HCT116 (cell line): ENCODE data around the gene E4F1. TPM values are rescaled to one million over a fixed set of nuclear protein-coding genes. Genes with fewer than 3 reads are reported as not detected.

ENCODE experiments used
- ATAC-seq: fragments of 200-7000 bp; cut with Tn5 transposase; 2 replicates; pipeline ENCODE4 v1.9.1; 2020; ENCODE audit warnings: mild to moderate bottlenecking, moderate library complexity
- BruUV-seq: library from RNA; stranded (reverse); fragments of 400-500 nt; replicated peaks from 2 replicates; lab custom pipeline; 2021; lab: Mats Ljungman, UMichigan
- CTCF ChIA-PET: fragments of 300-600 bp; sonication (Branson Sonifier 250); formaldehyde crosslinking; loops from one replicate; lab custom pipeline; 2021; ENCODE audit warnings: antibody characterized with exemption; lab: Charles Lee
- POLR2A ChIA-PET: fragments of 300-600, 350-600 bp; sonication (Branson Sonifier 250); formaldehyde crosslinking; loops from one replicate; lab custom pipeline; 2021; ENCODE audit warnings: antibody characterized with exemption; lab: Charles Lee
- RAD21 ChIA-PET, 2 experiments: fragments of 300-600 bp; sonication (Branson Sonifier 250); formaldehyde crosslinking; loops; one replicate each; lab custom pipeline; 2023; ENCODE audit warnings: low total read pairs in 2 of 2; ENCODE audit not compliant: uncharacterized antibody in 2 of 2, unreplicated experiment in 2 of 2, low non-redundant PET in 1 of 2; lab: Charles Lee
- DNase-seq: peaks from one replicate; pipeline ENCODE4 v3.0.0-alpha.2; 2010; ENCODE audit warnings: low read depth, low spot score
- H2AFZ ChIP-seq: fragments of 200-600 bp; shearing (Covaris generic), sonication (generic); 2 replicates; pipeline ENCODE4 v1.6.1; 2017; ENCODE audit warnings: low read depth, mixed run types, mixed read lengths, antibody characterized with exemption, low read length; ENCODE audit not compliant: poor library complexity, severe bottlenecking
- H3K27ac ChIP-seq: 2 replicates; pipeline ENCODE4 v1.5.1; 2012; ENCODE audit warnings: low read depth, low read length
- H3K27me3 ChIP-seq: fragments of 200-600 bp; sonication (generic); 2 replicates; pipeline ENCODE4 v1.6.1; 2016; ENCODE audit warnings: mixed run types, low read length, mixed read lengths; ENCODE audit not compliant: insufficient read depth
- H3K36me3 ChIP-seq, 2 experiments: fragments of 200-500 bp in 1 of 2; fragments of 200-600 bp in 1 of 2; sonication (Bioruptor generic) in 1 of 2; sonication (generic) in 1 of 2; 2 replicates each; pipeline versions ENCODE4 v1.5.1 to v1.6.1; 2014 to 2016; ENCODE audit warnings: low read length in 2 of 2, inconsistent platforms in 1 of 2, mixed read lengths in 1 of 2, mixed run types in 1 of 2; ENCODE audit not compliant: insufficient read depth in 2 of 2, control insufficient read depth in 1 of 2
- H3K4me1 ChIP-seq, 2 experiments: fragments of 200-600 bp in 1 of 2; sonication (generic) in 1 of 2; 2 replicates each; pipeline versions ENCODE4 v1.5.1 to v1.6.1; 2012 to 2017; ENCODE audit warnings: low read length in 2 of 2, inconsistent platforms in 1 of 2, mild to moderate bottlenecking in 1 of 2, mixed read lengths in 1 of 2, mixed run types in 1 of 2, moderate library complexity in 1 of 2; ENCODE audit not compliant: insufficient read depth in 2 of 2, control insufficient read depth in 1 of 2
- H3K4me2 ChIP-seq: fragments of 200-600 bp; sonication (generic); 2 replicates; pipeline ENCODE4 v1.6.1; 2017; ENCODE audit warnings: mixed run types, low read length, mixed read lengths
- H3K4me3 ChIP-seq, 2 experiments: fragments of 200-600 bp in 1 of 2; sonication (generic) in 1 of 2; replicated peaks in 1 of 2; 2 replicates each; pipeline ENCODE4 v1.5.1; 2011 to 2016; ENCODE audit warnings: low read length in 2 of 2, control low read depth in 1 of 2, low read depth in 1 of 2, mild to moderate bottlenecking in 1 of 2, mixed read lengths in 1 of 2, mixed run types in 1 of 2
- H3K79me2 ChIP-seq: fragments of 200-600 bp; sonication (generic); 2 replicates; pipeline ENCODE4 v1.6.1; 2017; ENCODE audit warnings: mild to moderate bottlenecking, mixed run types, low read length, moderate library complexity, mixed read lengths; ENCODE audit not compliant: insufficient read depth
- H3K9ac ChIP-seq: fragments of 200-600 bp; sonication (generic); 2 replicates; pipeline ENCODE4 v1.6.1; 2016; ENCODE audit warnings: low read length, mixed read lengths
- H3K9me2 ChIP-seq: fragments of 200-600 bp; sonication (generic), shearing (Covaris generic); 2 replicates; pipeline ENCODE4 v1.6.1; 2017; ENCODE audit warnings: mixed run types, mild to moderate bottlenecking, moderate library complexity; ENCODE audit not compliant: insufficient read depth
- H3K9me3 ChIP-seq, 2 experiments: fragments of 200-500 bp in 1 of 2; fragments of 200-600 bp in 1 of 2; sonication (Bioruptor generic) in 1 of 2; sonication (generic) in 1 of 2; 2 replicates each; pipeline ENCODE4 v1.6.1; 2014 to 2017; ENCODE audit warnings: low read length in 2 of 2, mixed read lengths in 2 of 2, inconsistent platforms in 1 of 2, low read depth in 1 of 2, mild to moderate bottlenecking in 1 of 2, mixed run types in 1 of 2, moderate library complexity in 1 of 2; ENCODE audit not compliant: control insufficient read depth in 1 of 2, insufficient read depth in 1 of 2
- H4K20me1 ChIP-seq: fragments of 200-600 bp; sonication (generic), shearing (Covaris generic); 2 replicates; pipeline ENCODE4 v1.6.1; 2017; ENCODE audit warnings: mixed run types, mild to moderate bottlenecking, moderate library complexity; ENCODE audit not compliant: insufficient read depth
- CBX3 ChIP-seq: IDR thresholded peaks from 2 replicates; pipeline ENCODE4 v1.6.1; 2012; ENCODE audit warnings: low read depth
- CEBPB ChIP-seq: IDR thresholded peaks from 2 replicates; pipeline ENCODE4 v1.6.1; 2012; ENCODE audit warnings: low read depth
- EZH2phosphoT487 ChIP-seq: fragments of 200-600 bp; IDR thresholded peaks from 2 replicates; pipeline ENCODE4 v1.6.1; 2018; ENCODE audit warnings: antibody characterized with exemption, borderline replicate concordance
- JUND ChIP-seq: IDR thresholded peaks from 2 replicates; pipeline ENCODE4 v1.6.1; 2012
- RAD21 ChIP-seq: IDR thresholded peaks from 2 replicates; pipeline ENCODE4 v1.6.1; 2012; ENCODE audit warnings: low read depth, mild to moderate bottlenecking
- SIN3A ChIP-seq: IDR thresholded peaks from 2 replicates; pipeline ENCODE4 v1.6.1; 2012; ENCODE audit warnings: low read depth
- SP1 ChIP-seq: IDR thresholded peaks from 2 replicates; pipeline ENCODE4 v1.6.1; 2012; ENCODE audit warnings: low read depth
- SRF ChIP-seq: IDR thresholded peaks from 2 replicates; pipeline ENCODE4 v1.6.1; 2012; ENCODE audit warnings: low read depth
- YY1 ChIP-seq: IDR thresholded peaks from 2 replicates; pipeline ENCODE4 v1.6.1; 2011; ENCODE audit warnings: low read length, low read depth, moderate library complexity, mild to moderate bottlenecking; ENCODE audit not compliant: insufficient replicate concordance; ENCODE audit errors: extremely low read depth
- ZNF274 ChIP-seq: fragments of 200-500 bp; sonication (Bioruptor generic); IDR thresholded peaks from 2 replicates; pipeline ENCODE4 v1.6.1; 2014; ENCODE audit warnings: mild to moderate bottlenecking, low read depth, low read length, inconsistent platforms
- intact Hi-C: fragments of 100-400 bp; cut with micrococcal nuclease; formaldehyde crosslinking; loops from 2 replicates; pipeline ENCODE4 v1.10.0; 2022
- total RNA-seq: library from RNA; stranded (reverse); gene quantifications from one replicate; pipeline ENCODE4 v1.2.1, GENCODE V29; 2021; ENCODE audit not compliant: unreplicated experiment
- TF ChIP-seq, protein P1 (sequence below), 3 experiments: fragments of 200-600 bp in 1 of 3; sonication (generic) in 1 of 3; IDR thresholded peaks in 2 of 3; conservative IDR thresholded peaks in 1 of 3; 2 replicates each; pipeline ENCODE4 v1.5.1; 2012 to 2017; ENCODE audit warnings: low read depth in 2 of 3, low read length in 2 of 3, antibody characterized with exemption in 1 of 3, borderline replicate concordance in 1 of 3, control low read depth in 1 of 3, mild to moderate bottlenecking in 1 of 3, mixed read lengths in 1 of 3, mixed run types in 1 of 3, moderate library complexity in 1 of 3; ENCODE audit not compliant: insufficient read depth in 1 of 3
- TF ChIP-seq, protein P2 (sequence below): IDR thresholded peaks from 2 replicates; pipeline ENCODE4 v1.6.1; 2012
- TF ChIP-seq, protein P3 (sequence below): IDR thresholded peaks from 2 replicates; pipeline ENCODE4 v1.6.1; 2012

The E4F1 gene
- total RNA-seq, 1 experiment from 2014 or later, result 40.7 TPM

GRCh38 chr16:2234813-2235170 lies 11.4 kb downstream of the E4F1 start (continued):
- TF ChIP-seq, protein P1, sequence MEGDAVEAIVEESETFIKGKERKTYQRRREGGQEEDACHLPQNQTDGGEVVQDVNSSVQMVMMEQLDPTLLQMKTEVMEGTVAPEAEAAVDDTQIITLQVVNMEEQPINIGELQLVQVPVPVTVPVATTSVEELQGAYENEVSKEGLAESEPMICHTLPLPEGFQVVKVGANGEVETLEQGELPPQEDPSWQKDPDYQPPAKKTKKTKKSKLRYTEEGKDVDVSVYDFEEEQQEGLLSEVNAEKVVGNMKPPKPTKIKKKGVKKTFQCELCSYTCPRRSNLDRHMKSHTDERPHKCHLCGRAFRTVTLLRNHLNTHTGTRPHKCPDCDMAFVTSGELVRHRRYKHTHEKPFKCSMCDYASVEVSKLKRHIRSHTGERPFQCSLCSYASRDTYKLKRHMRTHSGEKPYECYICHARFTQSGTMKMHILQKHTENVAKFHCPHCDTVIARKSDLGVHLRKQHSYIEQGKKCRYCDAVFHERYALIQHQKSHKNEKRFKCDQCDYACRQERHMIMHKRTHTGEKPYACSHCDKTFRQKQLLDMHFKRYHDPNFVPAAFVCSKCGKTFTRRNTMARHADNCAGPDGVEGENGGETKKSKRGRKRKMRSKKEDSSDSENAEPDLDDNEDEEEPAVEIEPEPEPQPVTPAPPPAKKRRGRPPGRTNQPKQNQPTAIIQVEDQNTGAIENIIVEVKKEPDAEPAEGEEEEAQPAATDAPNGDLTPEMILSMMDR (IDR thresholded peaks at IDR 0.05 in 2 of 3, conservative IDR thresholded peaks at IDR 0.05 in 1 of 3; ENCODE audit: borderline replicate concordance in 1 of 3, insufficient read depth in 1 of 3, low read depth in 2 of 3, low read length in 2 of 3), result no peak
- TF ChIP-seq EZH2phosphoT487, result no peak

GRCh38 chr16:2235234-2235651 lies 11.9 kb downstream of the E4F1 start:
- Histone ChIP-seq H3K9me3 (no peaks in the 10 kb centered on the region), H3K4me3 (no peak overlapping the region), H2AFZ (no peak overlapping the region), H3K4me2 (no peak overlapping the region), H4K20me1 (no peaks in the 10 kb centered on the region), H3K27me3 (no peaks in the 10 kb centered on the region), H3K79me2 (no peaks in the 10 kb centered on the region), H3K4me1 (peaks cover 0 to 14% of the 10 kb centered on the region in 2 experiments; a peak in 2 of 4 replicates), H3K36me3 (peaks cover 3% of the 10 kb centered on the region in 2 experiments; a peak in 1 of 4 replicates), H3K9me2 (no peaks in the 10 kb centered on the region), H3K27ac (no peak overlapping the region; the same call in 1 of the 2 replicates), H3K9ac (no peak overlapping the region)
- ChIA-PET RAD21 (no interaction called here), CTCF (no interaction called here), POLR2A (interaction anchor here (1.2 kb wide), 1 partner anchor 16 kb away, joined by 3 read pairs; the partner anchor contains the start of gene ECI1)
- no peak for DNase-seq
- BruUV-seq, result no TSS peak
- no peak for ATAC-seq
- intact Hi-C loops, result no loop called here
- TF ChIP-seq YY1 (no peak), EZH2phosphoT487 (no peak), CBX3 (no peak), RAD21 (no peak), SRF (no peak), JUND (no peak), CEBPB (no peak), SIN3A (no peak), SP1 (no peak), ZNF274 (no peak)
- TF ChIP-seq, protein P2, sequence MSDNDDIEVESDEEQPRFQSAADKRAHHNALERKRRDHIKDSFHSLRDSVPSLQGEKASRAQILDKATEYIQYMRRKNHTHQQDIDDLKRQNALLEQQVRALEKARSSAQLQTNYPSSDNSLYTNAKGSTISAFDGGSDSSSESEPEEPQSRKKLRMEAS, result no peak
- TF ChIP-seq, protein P3, sequence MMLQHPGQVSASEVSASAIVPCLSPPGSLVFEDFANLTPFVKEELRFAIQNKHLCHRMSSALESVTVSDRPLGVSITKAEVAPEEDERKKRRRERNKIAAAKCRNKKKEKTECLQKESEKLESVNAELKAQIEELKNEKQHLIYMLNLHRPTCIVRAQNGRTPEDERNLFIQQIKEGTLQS, result no peak
